PFSK-1 (cell line): ENCODE data around the gene TAS1R2.

ENCODE experiments used
- FOXP2 ChIP-seq: optimal IDR thresholded peaks from 2 replicates; pipeline ENCODE3; 2011; ENCODE audit warnings: borderline replicate concordance, control low read depth, inconsistent platforms; ENCODE audit not compliant: insufficient read depth; ENCODE audit errors: extremely low read length, extremely low read depth
- POLR2AphosphoS5 ChIP-seq: IDR thresholded peaks from 2 replicates; pipeline ENCODE4 v1.6.1; 2012; ENCODE audit warnings: low read depth, mild to moderate bottlenecking, control low read depth, low read length, moderate library complexity
- REST ChIP-seq, 2 experiments: IDR thresholded peaks; 2 replicates each; pipeline versions ENCODE4 v1.6.1 to v1.8.0; 2011 to 2012; ENCODE audit warnings: low read depth in 2 of 2, low read length in 2 of 2, control low read depth in 1 of 2, inconsistent platforms in 1 of 2, mild to moderate bottlenecking in 1 of 2, moderate library complexity in 1 of 2; ENCODE audit not compliant: insufficient read depth in 1 of 2
- SIN3A ChIP-seq: IDR thresholded peaks from 2 replicates; pipeline ENCODE4 v1.6.1; 2012; ENCODE audit warnings: mild to moderate bottlenecking, low read length, moderate library complexity, borderline replicate concordance; ENCODE audit not compliant: insufficient read depth
- TAF1 ChIP-seq: IDR thresholded peaks from 2 replicates; pipeline ENCODE4 v1.6.1; 2012; ENCODE audit warnings: low read length, control low read depth, borderline replicate concordance; ENCODE audit not compliant: insufficient read depth

The TAS1R2 gene

GRCh38 chr1:18874600-18874999 lies 15.1 kb upstream of the TAS1R2 start:
- TF ChIP-seq REST (IDR thresholded peaks at IDR 0.05; ENCODE audit: insufficient read depth in 1 of 2, low read depth in 2 of 2, low read length in 2 of 2), result no peak
- TF ChIP-seq FOXP2, result no peak
- TF ChIP-seq SIN3A, result no peak

GRCh38 chr1:18874036-18874435 lies 14.6 kb upstream of the TAS1R2 start:
- TF ChIP-seq TAF1, result no peak
- TF ChIP-seq FOXP2, result no peak
- no peak for TF ChIP-seq REST (IDR thresholded peaks at IDR 0.05; ENCODE audit: insufficient read depth in 1 of 2, low read depth in 2 of 2, low read length in 2 of 2)
- no peak for TF ChIP-seq POLR2AphosphoS5
- no peak for TF ChIP-seq SIN3A

- TF ChIP-seq POLR2AphosphoS5 (no peak), SIN3A (no peak), REST (IDR thresholded peaks at IDR 0.05; ENCODE audit: insufficient read depth in 1 of 2, low read depth in 2 of 2, low read length in 2 of 2) (no peak), FOXP2 (no peak), TAF1 (no peak)
Measured at GRCh38 chr1:18872071-18872611, 12.7 kb upstream of the TAS1R2 start.

GRCh38 chr1:18871401-18872070 lies 12.1 kb upstream of the TAS1R2 start:
- no peak for TF ChIP-seq FOXP2
- no peak for TF ChIP-seq SIN3A
- no peak for TF ChIP-seq REST (IDR thresholded peaks at IDR 0.05; ENCODE audit: insufficient read depth in 1 of 2, low read depth in 2 of 2, low read length in 2 of 2)
- TF ChIP-seq POLR2AphosphoS5, result no peak
- TF ChIP-seq TAF1, result no peak
